ENCODE results near the gene C12orf57.

C12orf57 gene

DNA sequence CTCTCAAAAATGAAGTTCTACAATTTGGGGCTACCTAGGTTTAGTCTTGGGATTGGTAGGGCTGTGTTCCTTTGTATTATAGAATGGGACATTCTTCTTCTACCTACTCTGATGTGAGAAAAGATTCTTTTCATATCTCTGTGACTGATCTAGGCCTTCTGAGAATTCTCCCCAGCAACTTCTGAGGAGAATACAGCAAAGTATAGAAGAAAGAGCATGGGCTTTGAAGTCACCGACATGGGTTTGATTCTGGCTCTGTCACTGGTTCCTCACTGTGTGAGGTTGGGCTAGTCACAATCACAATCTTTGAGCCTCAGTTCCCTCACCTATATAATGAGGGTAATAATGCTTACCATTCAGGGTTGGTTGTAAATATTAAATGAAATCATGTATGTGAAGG lies 11.1 kb upstream of the C12orf57 start:
- H3K4me1 ChIP-seq (ENCODE audit: control insufficient read depth, insufficient read depth, low read length): peaks cover 53% of the 10 kb centered on the region

GRCh38 chr12:6934110-6934509 lies 9.7 kb upstream of the C12orf57 start:
- Histone ChIP-seq H3K4me2 (ENCODE audit: low read length) (no peak overlapping the region), H3K9me3 (replicated peaks; ENCODE audit: low read length) (no peaks in the 10 kb centered on the region), H3K4me1 (ENCODE audit: control insufficient read depth, insufficient read depth, low read length) (peaks cover 59% of the 10 kb centered on the region), H3K4me3 (ENCODE audit: low read length) (no peak overlapping the region), H3K27me3 (ENCODE audit: control insufficient read depth, insufficient read depth, low read length) (no peaks in the 10 kb centered on the region), H3K36me3 (ENCODE audit: insufficient read depth, low read length) (peaks cover 54% of the 10 kb centered on the region), H3K9ac (ENCODE audit: low read depth, low read length) (peak overlapping the region; percentile 44)

More for the DNA sequence above, 11.1 kb upstream of the C12orf57 start:
- Histone ChIP-seq H3K4me3 (ENCODE audit: low read length) (no peak overlapping the region), H3K9ac (ENCODE audit: low read depth, low read length) (no peak overlapping the region), H3K4me2 (ENCODE audit: low read length) (no peak overlapping the region), H3K9me3 (replicated peaks; ENCODE audit: low read length) (no peaks in the 10 kb centered on the region), H3K27me3 (ENCODE audit: control insufficient read depth, insufficient read depth, low read length) (no peaks in the 10 kb centered on the region), H3K36me3 (ENCODE audit: insufficient read depth, low read length) (peaks cover 44% of the 10 kb centered on the region)

- H3K4me3 ChIP-seq (ENCODE audit: low read length): no peak overlapping the region
- no peaks in the 10 kb centered on the region for H3K9me3 ChIP-seq (replicated peaks; ENCODE audit: low read length)
- H3K36me3 ChIP-seq (ENCODE audit: insufficient read depth, low read length): peaks cover 64% of the 10 kb centered on the region
- peak overlapping the region; percentile 25 for H3K9ac ChIP-seq (ENCODE audit: low read depth, low read length)
- H3K4me1 ChIP-seq (ENCODE audit: control insufficient read depth, insufficient read depth, low read length): peaks cover 46% of the 10 kb centered on the region
- no peaks in the 10 kb centered on the region for H3K27me3 ChIP-seq (ENCODE audit: control insufficient read depth, insufficient read depth, low read length)
- no peak overlapping the region for H3K4me2 ChIP-seq (ENCODE audit: low read length)
Observed at GRCh38 chr12:6935371-6936193, 8.2 kb upstream of the C12orf57 start.

GRCh38 chr12:6936194-6936635 lies 7.6 kb upstream of the C12orf57 start:
- Histone ChIP-seq H3K36me3 (ENCODE audit: insufficient read depth, low read length) (peaks cover 70% of the 10 kb centered on the region), H3K27me3 (ENCODE audit: control insufficient read depth, insufficient read depth, low read length) (no peaks in the 10 kb centered on the region), H3K9me3 (replicated peaks; ENCODE audit: low read length) (no peaks in the 10 kb centered on the region), H3K4me1 (ENCODE audit: control insufficient read depth, insufficient read depth, low read length) (peaks cover 41% of the 10 kb centered on the region), H3K4me3 (ENCODE audit: low read length) (no peak overlapping the region), H3K9ac (ENCODE audit: low read depth, low read length) (no peak overlapping the region), H3K4me2 (ENCODE audit: low read length) (no peak overlapping the region)

- H3K4me3 ChIP-seq (ENCODE audit: low read length): peak overlapping the region; percentile 75
- peak overlapping the region; percentile 88 for H3K9ac ChIP-seq (ENCODE audit: low read depth, low read length)
- H3K27me3 ChIP-seq (ENCODE audit: control insufficient read depth, insufficient read depth, low read length): no peaks in the 10 kb centered on the region
- H3K4me1 ChIP-seq (ENCODE audit: control insufficient read depth, insufficient read depth, low read length): peaks cover 41% of the 10 kb centered on the region
- peak overlapping the region; percentile 95 for H3K4me2 ChIP-seq (ENCODE audit: low read length)
- H3K9me3 ChIP-seq (replicated peaks; ENCODE audit: low read length): no peaks in the 10 kb centered on the region
- peaks cover 76% of the 10 kb centered on the region for H3K36me3 ChIP-seq (ENCODE audit: insufficient read depth, low read length)
Observed at GRCh38 chr12:6936636-6937480, 7.0 kb upstream of the C12orf57 start.

DNA sequence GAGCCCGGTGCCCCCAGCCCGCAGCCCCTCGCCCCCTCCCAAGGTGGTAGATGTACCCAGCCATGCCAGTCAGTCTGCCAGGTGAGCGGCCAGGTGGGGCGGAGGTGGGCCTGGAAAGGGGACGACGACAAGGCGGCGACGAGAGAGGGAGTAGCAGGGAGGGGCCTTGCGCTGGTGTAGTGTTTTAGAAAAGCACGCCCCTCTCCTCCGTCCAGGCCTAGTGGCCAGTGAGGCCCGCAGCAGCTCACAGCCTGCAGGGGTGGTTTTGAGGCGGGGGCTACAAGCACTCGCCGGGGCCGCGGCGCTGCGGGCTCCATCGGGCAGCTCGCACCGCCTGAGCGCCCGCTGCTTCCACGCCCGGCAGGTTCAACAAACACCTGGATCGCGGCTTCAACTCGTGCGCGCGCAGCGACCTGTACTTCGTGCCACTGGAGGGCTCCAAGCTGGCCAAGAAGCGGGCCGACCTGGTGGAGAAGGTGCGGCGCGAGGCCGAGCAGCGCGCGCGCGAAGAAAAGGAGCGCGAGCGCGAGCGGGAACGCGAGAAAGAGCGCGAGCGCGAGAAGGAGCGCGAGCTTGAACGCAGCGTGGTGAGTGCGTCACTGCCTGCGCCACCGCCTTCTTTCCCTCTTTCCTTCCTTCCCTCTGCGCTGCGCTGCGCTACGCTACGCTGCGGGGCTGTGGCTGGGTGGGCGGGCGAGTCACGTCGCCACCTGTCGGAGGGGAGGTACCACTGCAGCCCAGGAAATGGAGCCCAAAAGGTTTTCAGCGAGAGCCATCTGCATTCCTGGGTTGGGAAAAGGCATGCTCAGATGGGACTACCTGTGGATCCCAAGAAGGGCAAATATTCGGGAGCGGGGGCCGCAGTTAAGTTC lies 6.1 kb upstream of the C12orf57 start:
- H3K4me1 ChIP-seq (ENCODE audit: control insufficient read depth, insufficient read depth, low read length): peaks cover 46% of the 10 kb centered on the region
- H3K9me3 ChIP-seq (replicated peaks; ENCODE audit: low read length): no peaks in the 10 kb centered on the region
- peaks cover 75% of the 10 kb centered on the region for H3K36me3 ChIP-seq (ENCODE audit: insufficient read depth, low read length)
- H3K27me3 ChIP-seq (ENCODE audit: control insufficient read depth, insufficient read depth, low read length): no peaks in the 10 kb centered on the region
- H3K4me2 ChIP-seq (ENCODE audit: low read length): peak overlapping the region; percentile 95
- H3K4me3 ChIP-seq (ENCODE audit: low read length): peak overlapping the region; percentile 75
- H3K9ac ChIP-seq (ENCODE audit: low read depth, low read length): peak overlapping the region; percentile 88

DNA sequence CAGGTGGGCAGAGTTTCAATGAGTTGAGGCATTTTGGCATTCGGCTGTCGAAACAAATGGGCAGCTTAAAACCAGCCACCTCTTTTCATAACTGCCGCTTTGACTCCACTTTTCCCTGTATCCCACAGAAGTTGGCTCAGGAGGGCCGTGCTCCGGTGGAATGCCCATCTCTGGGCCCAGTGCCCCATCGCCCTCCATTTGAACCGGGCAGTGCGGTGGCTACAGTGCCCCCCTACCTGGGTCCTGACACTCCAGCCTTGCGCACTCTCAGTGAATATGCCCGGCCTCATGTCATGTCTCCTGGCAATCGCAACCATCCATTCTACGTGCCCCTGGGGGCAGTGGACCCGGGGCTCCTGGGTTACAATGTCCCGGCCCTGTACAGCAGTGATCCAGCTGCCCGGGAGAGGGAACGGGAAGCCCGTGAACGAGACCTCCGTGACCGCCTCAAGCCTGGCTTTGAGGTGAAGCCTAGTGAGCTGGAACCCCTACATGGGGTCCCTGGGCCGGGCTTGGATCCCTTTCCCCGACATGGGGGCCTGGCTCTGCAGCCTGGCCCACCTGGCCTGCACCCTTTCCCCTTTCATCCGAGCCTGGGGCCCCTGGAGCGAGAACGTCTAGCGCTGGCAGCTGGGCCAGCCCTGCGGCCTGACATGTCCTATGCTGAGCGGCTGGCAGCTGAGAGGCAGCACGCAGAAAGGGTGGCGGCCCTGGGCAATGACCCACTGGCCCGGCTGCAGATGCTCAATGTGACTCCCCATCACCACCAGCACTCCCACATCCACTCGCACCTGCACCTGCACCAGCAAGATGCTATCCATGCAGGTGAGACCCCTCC lies 5.2 kb upstream of the C12orf57 start:
- Histone ChIP-seq H3K9ac (ENCODE audit: low read depth, low read length) (peak overlapping the region; percentile 88), H3K36me3 (ENCODE audit: insufficient read depth, low read length) (peaks cover 66% of the 10 kb centered on the region), H3K27me3 (ENCODE audit: control insufficient read depth, insufficient read depth, low read length) (no peaks in the 10 kb centered on the region), H3K4me1 (ENCODE audit: control insufficient read depth, insufficient read depth, low read length) (peaks cover 49% of the 10 kb centered on the region), H3K4me2 (ENCODE audit: low read length) (peak overlapping the region; percentile 95), H3K9me3 (replicated peaks; ENCODE audit: low read length) (no peaks in the 10 kb centered on the region), H3K4me3 (ENCODE audit: low read length) (peak overlapping the region; percentile 34)

- H3K4me2 ChIP-seq (ENCODE audit: low read length): no peak overlapping the region
- H3K4me3 ChIP-seq (ENCODE audit: low read length): no peak overlapping the region
- no peak overlapping the region for H3K9ac ChIP-seq (ENCODE audit: low read depth, low read length)
- H3K36me3 ChIP-seq (ENCODE audit: insufficient read depth, low read length): peaks cover 60% of the 10 kb centered on the region
- H3K4me1 ChIP-seq (ENCODE audit: control insufficient read depth, insufficient read depth, low read length): peaks cover 43% of the 10 kb centered on the region
- no peaks in the 10 kb centered on the region for H3K27me3 ChIP-seq (ENCODE audit: control insufficient read depth, insufficient read depth, low read length)
- H3K9me3 ChIP-seq (replicated peaks; ENCODE audit: low read length): no peaks in the 10 kb centered on the region
Observed at GRCh38 chr12:6939191-6939540, 4.7 kb upstream of the C12orf57 start.

GRCh38 chr12:6941267-6941666 lies 2.6 kb upstream of the C12orf57 start:
- Histone ChIP-seq H3K9me3 (replicated peaks; ENCODE audit: low read length) (no peaks in the 10 kb centered on the region), H3K27me3 (ENCODE audit: control insufficient read depth, insufficient read depth, low read length) (no peaks in the 10 kb centered on the region), H3K9ac (ENCODE audit: low read depth, low read length) (no peak overlapping the region), H3K36me3 (ENCODE audit: insufficient read depth, low read length) (peaks cover 44% of the 10 kb centered on the region), H3K4me1 (ENCODE audit: control insufficient read depth, insufficient read depth, low read length) (peaks cover 34% of the 10 kb centered on the region), H3K4me2 (ENCODE audit: low read length) (no peak overlapping the region), H3K4me3 (ENCODE audit: low read length) (no peak overlapping the region)

DNA sequence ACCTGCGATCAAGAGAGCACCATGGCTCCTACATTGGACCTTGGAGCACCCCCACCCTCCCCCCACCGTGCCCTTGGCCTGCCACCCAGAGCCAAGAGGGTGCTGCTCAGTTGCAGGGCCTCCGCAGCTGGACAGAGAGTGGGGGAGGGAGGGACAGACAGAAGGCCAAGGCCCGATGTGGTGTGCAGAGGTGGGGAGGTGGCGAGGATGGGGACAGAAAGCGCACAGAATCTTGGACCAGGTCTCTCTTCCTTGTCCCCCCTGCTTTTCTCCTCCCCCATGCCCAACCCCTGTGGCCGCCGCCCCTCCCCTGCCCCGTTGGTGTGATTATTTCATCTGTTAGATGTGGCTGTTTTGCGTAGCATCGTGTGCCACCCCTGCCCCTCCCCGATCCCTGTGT lies 2.0 kb upstream of the C12orf57 start:
- Histone ChIP-seq H3K9ac (ENCODE audit: low read depth, low read length) (no peak overlapping the region), H3K36me3 (ENCODE audit: insufficient read depth, low read length) (peaks cover 39% of the 10 kb centered on the region), H3K4me2 (ENCODE audit: low read length) (no peak overlapping the region), H3K9me3 (replicated peaks; ENCODE audit: low read length) (no peaks in the 10 kb centered on the region), H3K4me3 (ENCODE audit: low read length) (no peak overlapping the region), H3K4me1 (ENCODE audit: control insufficient read depth, insufficient read depth, low read length) (peaks cover 33% of the 10 kb centered on the region), H3K27me3 (ENCODE audit: control insufficient read depth, insufficient read depth, low read length) (no peaks in the 10 kb centered on the region)

All from skeletal muscle satellite cell (primary cell).